SK-N-SH (cell line): ENCODE measurements around the gene SMAGP. TPM values are rescaled to one million over a fixed set of nuclear protein-coding genes. Genes with fewer than 3 reads are reported as not detected.
A peak's percentile ranks its signal among the peaks of the same experiment; 100 is the strongest.

Source experiments
- CTCF ChIA-PET: fragments of 300-600, 350-600 bp; formaldehyde crosslinking; extraction: SDS; loops from one replicate; lab custom pipeline; 2021; lab: Yijun Ruan, JAX
- POLR2A ChIA-PET: fragments of 350-600 bp; sonication (Branson Sonifier 250); formaldehyde crosslinking; extraction: SDS; loops from one replicate; lab custom pipeline; 2020; ENCODE audit warnings: antibody characterized with exemption, inconsistent platforms; lab: Yijun Ruan, JAX
- DNase-seq: peaks from one replicate; pipeline ENCODE4 v3.0.0; 2012
- H2AFZ ChIP-seq: fragments of 200-600 bp; sonication (generic); 2 replicates; pipeline ENCODE4 v1.8.1; 2016; ENCODE audit warnings: antibody characterized with exemption, mild to moderate bottlenecking, low read depth
- H3F3A ChIP-seq: fragments of 200-600 bp; sonication (generic); replicated peaks from 2 replicates; pipeline ENCODE3; 2016; ENCODE audit warnings: antibody characterized with exemption, mild to moderate bottlenecking; ENCODE audit not compliant: insufficient read depth
- H3K27ac ChIP-seq, 2 experiments: fragments of 200-500 bp in 1 of 2; fragments of 200-600 bp in 1 of 2; sonication (Bioruptor generic) in 1 of 2; sonication (generic), shearing (Covaris generic) in 1 of 2; 2 replicates each; pipeline versions ENCODE4 v1.5.1 to v1.6.1; 2014 to 2016; ENCODE audit warnings: low read depth in 2 of 2, inconsistent platforms in 1 of 2, low read length in 1 of 2, mild to moderate bottlenecking in 1 of 2, mixed read lengths in 1 of 2
- H3K27me3 ChIP-seq: fragments of 200-600 bp; sonication (generic), shearing (Covaris generic); 2 replicates; pipeline ENCODE4 v1.6.1; 2016; ENCODE audit warnings: mixed run types; ENCODE audit not compliant: insufficient read depth
- H3K36me3 ChIP-seq, 2 experiments: fragments of 200-500 bp in 1 of 2; fragments of 200-600 bp in 1 of 2; sonication (Bioruptor generic) in 1 of 2; sonication (generic) in 1 of 2; replicated peaks in 1 of 2; 2 replicates each; pipeline versions ENCODE3 to v1.5.1; 2014 to 2016; ENCODE audit warnings: low read length in 1 of 2, mild to moderate bottlenecking in 1 of 2; ENCODE audit not compliant: insufficient read depth in 2 of 2, control insufficient read depth in 1 of 2
- H3K4me1 ChIP-seq, 2 experiments: fragments of 200-500 bp in 1 of 2; fragments of 200-600 bp in 1 of 2; sonication (Bioruptor generic) in 1 of 2; sonication (generic), shearing (Covaris generic) in 1 of 2; 2 replicates each; pipeline versions ENCODE4 v1.5.1 to v1.6.1; 2014 to 2016; ENCODE audit warnings: low read depth in 1 of 2, low read length in 1 of 2, mixed run types in 1 of 2; ENCODE audit not compliant: insufficient read depth in 2 of 2, control insufficient read depth in 1 of 2
- H3K4me2 ChIP-seq: fragments of 200-600 bp; sonication (generic), shearing (Covaris generic); 2 replicates; pipeline ENCODE4 v1.6.1; 2017; ENCODE audit warnings: mixed run types
- H3K4me3 ChIP-seq, 2 experiments: fragments of 200-500 bp in 1 of 2; fragments of 200-600 bp in 1 of 2; sonication (Bioruptor generic) in 1 of 2; sonication (generic), shearing (Covaris generic) in 1 of 2; 2 replicates each; pipeline versions ENCODE4 v1.5.1 to v1.8.1; 2014 to 2016; ENCODE audit warnings: low read depth in 2 of 2, inconsistent platforms in 1 of 2, low read length in 1 of 2, mild to moderate bottlenecking in 1 of 2, mixed read lengths in 1 of 2, moderate library complexity in 1 of 2
- H3K79me2 ChIP-seq: fragments of 200-600 bp; sonication (generic); 2 replicates; pipeline ENCODE4 v1.8.1; 2017; ENCODE audit warnings: mild to moderate bottlenecking; ENCODE audit not compliant: insufficient read depth
- H3K9ac ChIP-seq: fragments of 200-600 bp; sonication (generic); 2 replicates; pipeline ENCODE4 v1.6.1; 2017; ENCODE audit warnings: mixed run types
- H3K9me2 ChIP-seq: fragments of 200-600 bp; sonication (generic); 2 replicates; pipeline ENCODE4 v1.6.1; 2017; ENCODE audit warnings: mixed run types
- H3K9me3 ChIP-seq: fragments of 200-600 bp; sonication (generic); 2 replicates; pipeline ENCODE4 v1.6.1; 2017; ENCODE audit warnings: mixed run types, mild to moderate bottlenecking, moderate library complexity
- H4K20me1 ChIP-seq: fragments of 200-600 bp; sonication (generic); 2 replicates; pipeline ENCODE4 v1.6.1; 2017; ENCODE audit warnings: mild to moderate bottlenecking, mixed run types; ENCODE audit not compliant: insufficient read depth
- EP300 ChIP-seq, 2 experiments: IDR thresholded peaks; 2 replicates each; pipeline versions ENCODE4 v1.4.0 to v1.6.1; 2012; ENCODE audit warnings: borderline replicate concordance in 1 of 2, low read depth in 1 of 2, low read length in 1 of 2
- FOSL2 ChIP-seq: IDR thresholded peaks from 2 replicates; pipeline ENCODE4 v1.4.0; 2012; ENCODE audit warnings: low read depth, mild to moderate bottlenecking, moderate library complexity, borderline replicate concordance
- FOXJ3 ChIP-seq: sonication (generic); formaldehyde crosslinking; IDR thresholded peaks from 2 replicates; pipeline ENCODE4 v1.5.1; 2020; ENCODE audit warnings: mild to moderate bottlenecking, missing genetic modification reagents
- GABPA ChIP-seq: IDR thresholded peaks from 2 replicates; pipeline ENCODE4 v1.4.0; 2012; ENCODE audit warnings: low read depth, mild to moderate bottlenecking
- JUND ChIP-seq: IDR thresholded peaks from 2 replicates; pipeline ENCODE4 v1.4.0; 2012
- RAD21 ChIP-seq: IDR thresholded peaks from 2 replicates; pipeline ENCODE4 v1.6.1; 2012; ENCODE audit warnings: mild to moderate bottlenecking, low read length
- RCOR1 ChIP-seq: fragments of 150-350 bp; IDR thresholded peaks from 2 replicates; pipeline ENCODE4 v1.6.1; 2017; ENCODE audit warnings: antibody characterized with exemption, low read length
- REST ChIP-seq: IDR thresholded peaks from 2 replicates; pipeline ENCODE4 v1.6.1; 2012; ENCODE audit warnings: mild to moderate bottlenecking, low read depth, low read length, moderate library complexity
- SIN3A ChIP-seq: IDR thresholded peaks from 2 replicates; pipeline ENCODE4 v1.6.1; 2012; ENCODE audit warnings: low read depth, mild to moderate bottlenecking, low read length, moderate library complexity, borderline replicate concordance
- SMC3 ChIP-seq: IDR thresholded peaks from 2 replicates; pipeline ENCODE4 v1.6.1; 2012; ENCODE audit warnings: low read depth, low read length, improper control_type of control experiment
- WGBS: methylation state at CpG from one replicate; pipeline ENCODE4 v1.1.6; 2017; ENCODE audit warnings: low lambda C conversion rate; 5-methylcytosine and 5-hydroxymethylcytosine counted together
- polyA plus RNA-seq, 3 experiments: library from polyadenylated mRNA; depleted of rRNA; stranded (reverse); fragments of >200 nt; gene quantifications; 2 replicates each; pipeline ENCODE4 v1.2.3, GENCODE V29; 2012
- TF ChIP-seq, protein P1 (sequence below): IDR thresholded peaks from 2 replicates; pipeline ENCODE4 v1.4.0; 2012; ENCODE audit warnings: low read depth

Gene SMAGP
- polyA plus RNA-seq, 1 of the 3 experiments (the other 2 are of a cell fraction): 26.3 TPM

- Histone ChIP-seq H3K79me2 (peaks cover 25% of the 10 kb centered on the region; the same call in 1 of the 2 replicates), H3K27ac (no peak overlapping the region), H3K9ac (no peak overlapping the region), H3K9me3 (no peaks in the 10 kb centered on the region), H4K20me1 (no peaks in the 10 kb centered on the region), H3K27me3 (no peaks in the 10 kb centered on the region), H3K9me2 (no peaks in the 10 kb centered on the region), H3K4me1 (peaks cover 0 to 9% of the 10 kb centered on the region in 2 experiments; a peak in 1 of 4 replicates), H3F3A (peaks cover 7% of the 10 kb centered on the region), H2AFZ (no peak overlapping the region), H3K4me2 (no peak overlapping the region), H3K36me3 (peaks cover 26 to 39% of the 10 kb centered on the region in 2 experiments), H3K4me3 (no peak overlapping the region)
- TF ChIP-seq FOXJ3 (no peak), RCOR1 (no peak), REST (no peak), JUND (no peak)
- TF ChIP-seq, protein P1, sequence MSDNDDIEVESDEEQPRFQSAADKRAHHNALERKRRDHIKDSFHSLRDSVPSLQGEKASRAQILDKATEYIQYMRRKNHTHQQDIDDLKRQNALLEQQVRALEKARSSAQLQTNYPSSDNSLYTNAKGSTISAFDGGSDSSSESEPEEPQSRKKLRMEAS: no peak
- ChIA-PET POLR2A (no interaction called here), CTCF (interaction anchor here (1.1 to 1.6 kb wide), 2 partner anchors 15 to 93 kb away, joined by 3 to 5 read pairs; no protein-coding TSS in a partner anchor)
- DNase-seq: no peak
- 86% methylated on average over 14 of the region's 14 CpGs for WGBS
These were observed 22.6 kb downstream of the SMAGP start for GRCh38 chr12:51247523-51248206.

DNA sequence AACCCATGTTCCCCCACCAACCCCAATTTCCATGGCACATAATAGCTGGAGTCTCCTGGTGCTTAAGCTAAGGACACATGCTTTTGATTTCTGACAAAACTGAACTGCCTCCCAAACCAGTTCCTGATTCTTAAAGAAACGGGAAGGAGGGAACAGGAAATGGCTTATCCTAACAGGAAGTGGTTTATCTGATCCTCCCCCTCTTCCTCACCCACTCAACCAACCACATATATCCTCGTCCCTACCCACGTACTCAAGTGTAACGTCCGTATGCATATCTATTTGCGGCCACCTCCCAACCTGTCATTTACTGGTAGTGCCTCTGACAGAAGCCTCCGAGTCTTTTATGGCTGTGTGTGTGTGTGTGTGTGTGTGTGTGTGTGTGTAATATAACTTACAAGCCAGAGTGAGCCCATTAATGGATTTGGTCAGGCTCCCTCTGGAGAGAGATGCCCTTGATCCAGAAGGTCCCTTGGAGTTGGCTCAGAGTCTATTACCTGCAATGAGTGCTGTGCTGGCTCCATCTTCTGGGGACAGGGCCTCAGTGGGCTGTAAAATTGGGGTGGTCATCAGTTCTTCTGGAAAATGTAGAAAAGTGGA, 23.9 kb downstream of the SMAGP start:
- Histone ChIP-seq H3K79me2 (peaks cover 27% of the 10 kb centered on the region; the same call in 1 of the 2 replicates), H2AFZ (no peak overlapping the region), H3K4me1 (peaks cover 0 to 9% of the 10 kb centered on the region in 2 experiments; a peak in 1 of 4 replicates), H3K9me3 (no peaks in the 10 kb centered on the region), H3F3A (peaks cover 10% of the 10 kb centered on the region), H3K9me2 (no peaks in the 10 kb centered on the region), H3K9ac (no peak overlapping the region), H3K4me2 (no peak overlapping the region), H3K36me3 (peaks cover 39 to 50% of the 10 kb centered on the region in 2 experiments), H3K4me3 (no peak overlapping the region), H3K27me3 (no peaks in the 10 kb centered on the region), H3K27ac (peak overlapping the region in 1 of 2 experiments; percentile 20; a peak in 1 of 4 replicates), H4K20me1 (no peaks in the 10 kb centered on the region)
- ChIA-PET POLR2A (no interaction called here), CTCF (interaction anchor here (1.4 kb wide), 1 partner anchor 23 kb away, joined by 4 read pairs; no protein-coding TSS in a partner anchor)
- 80% methylated on average over 7 of the region's 7 CpGs for WGBS
- peak; percentile 55 for TF ChIP-seq GABPA
- peak; percentile 60 for TF ChIP-seq RAD21
- no peak for TF ChIP-seq EP300 (IDR thresholded peaks at IDR 0.05; ENCODE audit: borderline replicate concordance in 1 of 2, low read depth in 1 of 2, low read length in 1 of 2)
- no peak for TF ChIP-seq SIN3A
- TF ChIP-seq SMC3: peak; percentile 17; the same call in 1 of the 2 replicates
- TF ChIP-seq FOSL2: no peak
- peak; percentile 32 for DNase-seq
